Thyroid gland (tissue), 4 donors: ENCODE data around the gene KCNIP4. TPM values are rescaled to one million over a fixed set of nuclear protein-coding genes. Genes with fewer than 3 reads are reported as not detected.

Experiments used
- DNase-seq, 2 donors: peaks; one replicate each; pipeline ENCODE4 v3.0.0-alpha.2; 2019
- H3K27ac ChIP-seq, 3 donors: fragments of 200-600 bp; sonication (generic); 1 replicate in 2 of 3; 2 replicates in 1 of 3; pipeline ENCODE4 v1.5.1; 2016 to 2019; ENCODE audit warnings: mild to moderate bottlenecking in 1 of 3, moderate library complexity in 1 of 3
- H3K27me3 ChIP-seq: fragments of 200-600 bp; sonication (generic); one replicate; pipeline ENCODE4 v1.5.1; 2019
- H3K36me3 ChIP-seq, 2 donors: fragments of 200-600 bp; sonication (generic); one replicate each; pipeline ENCODE4 v1.5.1; 2016 to 2019
- H3K4me1 ChIP-seq, 2 donors: fragments of 200-600 bp; sonication (generic); one replicate each; pipeline ENCODE4 v1.5.1; 2017 to 2019
- H3K4me3 ChIP-seq, 3 donors: fragments of 200-600 bp; sonication (generic); replicated peaks in 1 of 3; 1 replicate in 2 of 3; 2 replicates in 1 of 3; pipeline ENCODE4 v1.5.1; 2016; ENCODE audit warnings: mild to moderate bottlenecking in 1 of 3
- H3K9me3 ChIP-seq: fragments of 200-600 bp; sonication (generic); one replicate; pipeline ENCODE4 v1.5.1; 2017
- CTCF ChIP-seq, 6 experiments: fragments of 200-600 bp in 3 of 6; fragments of 450-650 bp in 3 of 6; sonication (generic) in 3 of 6; IDR thresholded peaks; one replicate each; pipeline ENCODE4 v1.5.1; 2016 to 2019; ENCODE audit warnings: antibody characterized with exemption in 6 of 6, mild to moderate bottlenecking in 2 of 6, inconsistent platforms in 1 of 6, moderate library complexity in 1 of 6
- POLR2A ChIP-seq, 2 donors: fragments of 450-650 bp; IDR thresholded peaks; one replicate each; pipeline ENCODE4 v1.6.1; 2017; ENCODE audit warnings: antibody characterized with exemption in 2 of 2, mild to moderate bottlenecking in 2 of 2, moderate library complexity in 1 of 2
- WGBS, 2 donors: methylation state at CpG; one replicate each; pipeline ENCODE4 v1.1.5; 2017; 5-methylcytosine and 5-hydroxymethylcytosine counted together
- intact Hi-C: fragments of 100-400 bp; cut with DNase I; formaldehyde crosslinking; loops from one replicate; pipeline ENCODE4 v1.15.1; 2023
- total RNA-seq, 4 donors: library from RNA; depleted of rRNA; stranded (reverse); fragments of >200 nt; gene quantifications; one replicate each; pipeline ENCODE4 v1.2.3, GENCODE V29; 2016

The KCNIP4 gene
- total RNA-seq, 4 donors from 2014 or later = 2.0 to 6.6 (median 4.4) TPM

- H3K9me3 ChIP-seq = no peaks in the 10 kb centered on the region
- no peaks in the 10 kb centered on the region for H3K36me3 ChIP-seq
- TF ChIP-seq POLR2A (IDR thresholded peaks at IDR 0.05) (no peak), CTCF (IDR thresholded peaks at IDR 0.05) (no peak)
- H3K27me3 ChIP-seq = no peaks in the 10 kb centered on the region
- intact Hi-C loops = no loop called here
- no peaks in the 10 kb centered on the region for H3K4me1 ChIP-seq
- no peak overlapping the region for H3K4me3 ChIP-seq
- H3K27ac ChIP-seq = no peak overlapping the region
- no peak for DNase-seq
Observed at GRCh38 chr4:21211846-21212245, 736.7 kb downstream of the KCNIP4 start.

GRCh38 chr4:21209860-21210259, 738.7 kb downstream of the KCNIP4 start:
- Histone ChIP-seq H3K4me1 (no peaks in the 10 kb centered on the region), H3K9me3 (no peaks in the 10 kb centered on the region), H3K36me3 (no peaks in the 10 kb centered on the region), H3K27ac (no peak overlapping the region), H3K4me3 (no peak overlapping the region), H3K27me3 (no peaks in the 10 kb centered on the region)
- DNase-seq = no peak
- intact Hi-C loops = no loop called here
- whole genome bisulfite sequencing, 2 donors = 28 to 34% methylated on average over 2 of the region's 2 CpGs
- TF ChIP-seq POLR2A (IDR thresholded peaks at IDR 0.05) = no peak
- no peak for TF ChIP-seq CTCF (IDR thresholded peaks at IDR 0.05)

- intact Hi-C loops = no loop called here
- Histone ChIP-seq H3K4me3 (no peak overlapping the region), H3K27ac (no peak overlapping the region), H3K27me3 (no peaks in the 10 kb centered on the region), H3K36me3 (no peaks in the 10 kb centered on the region), H3K4me1 (no peaks in the 10 kb centered on the region), H3K9me3 (no peaks in the 10 kb centered on the region)
- 34 to 38% methylated on average over 6 of the region's 6 CpGs for WGBS, 2 donors
- DNase-seq = no peak
- no peak for TF ChIP-seq POLR2A (IDR thresholded peaks at IDR 0.05)
- TF ChIP-seq CTCF (IDR thresholded peaks at IDR 0.05) = no peak
Observed at GRCh38 chr4:21205821-21206531, 742.6 kb downstream of the KCNIP4 start.

GRCh38 chr4:21203416-21203815, 745.2 kb downstream of the KCNIP4 start:
- 85 to 88% methylated on average over 1 of the region's 1 CpG for WGBS, 2 donors
- intact Hi-C loops = no loop called here
- Histone ChIP-seq H3K4me3 (no peak overlapping the region), H3K36me3 (no peaks in the 10 kb centered on the region), H3K27me3 (no peaks in the 10 kb centered on the region), H3K27ac (no peak overlapping the region), H3K9me3 (no peaks in the 10 kb centered on the region), H3K4me1 (no peaks in the 10 kb centered on the region)
- no peak for TF ChIP-seq CTCF (IDR thresholded peaks at IDR 0.05)
- no peak for DNase-seq

GRCh38 chr4:21202959-21203358, 745.6 kb downstream of the KCNIP4 start:
- DNase-seq = no peak
- Histone ChIP-seq H3K9me3 (no peaks in the 10 kb centered on the region), H3K4me1 (no peaks in the 10 kb centered on the region), H3K36me3 (no peaks in the 10 kb centered on the region), H3K4me3 (no peak overlapping the region), H3K27ac (no peak overlapping the region), H3K27me3 (no peaks in the 10 kb centered on the region)
- intact Hi-C loops = no loop called here
- TF ChIP-seq CTCF (IDR thresholded peaks at IDR 0.05) (no peak), POLR2A (IDR thresholded peaks at IDR 0.05) (no peak)
- 77 to 80% methylated on average over 3 of the region's 3 CpGs for WGBS, 2 donors
